ENCODE data around the gene ACSL1. TPM values are rescaled to one million over a fixed set of nuclear protein-coding genes. Genes with fewer than 3 reads are reported as not detected.

The ACSL1 gene
- total RNA-seq, 1 experiment from 2014 or later, result 3.5 TPM

DNA sequence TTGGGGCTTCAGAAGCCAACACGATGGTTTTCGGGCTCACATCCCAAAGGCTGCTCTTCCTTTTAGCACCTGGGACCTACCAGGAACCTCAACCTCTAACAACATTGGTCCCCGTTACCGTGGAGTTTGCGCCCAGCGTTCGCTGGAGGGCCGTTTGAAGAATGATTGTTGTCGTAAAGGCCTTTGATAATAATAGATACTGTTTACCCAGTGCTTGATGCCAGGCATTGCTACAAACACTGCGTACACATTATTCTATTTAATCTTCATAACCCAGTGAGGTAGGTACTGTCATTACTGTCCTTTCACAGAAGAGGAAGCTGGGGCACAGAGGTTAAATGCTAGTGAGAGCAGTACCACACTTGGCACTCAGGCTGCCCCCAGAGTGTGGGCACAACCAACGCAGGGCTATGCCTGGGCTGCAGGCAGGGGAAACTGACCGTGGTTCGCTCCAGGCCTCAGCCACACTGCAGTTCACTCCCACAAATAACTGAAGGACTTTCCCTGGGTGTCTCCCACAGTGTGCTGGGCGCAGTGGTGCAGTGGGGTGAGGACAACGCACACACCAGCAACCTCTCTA lies 1.0 kb upstream of the ACSL1 start:
- no peak overlapping the region for H2AFZ ChIP-seq (ENCODE audit: low read length)
- no CpG with 5 or more reads among the region's 15 CpGs for whole genome bisulfite sequencing (ENCODE audit: extremely low coverage, insufficient read length, low lambda C conversion rate)
- no peaks in the 10 kb centered on the region for H3K36me3 Mint-ChIP-seq (ENCODE audit: insufficient read depth in 1 of 3, low read depth in 3 of 3)

More for the DNA sequence above, 1.0 kb upstream of the ACSL1 start:
- no peak for TF ChIP-seq CTCF (conservative IDR thresholded peaks at IDR 0.05)
- Histone ChIP-seq H3K56ac (ENCODE audit: insufficient read length, low read depth, low read length) (no peak overlapping the region), H3K18ac (ENCODE audit: insufficient read length, low read depth, low read length) (no peak overlapping the region), H2AK5ac (ENCODE audit: insufficient read length, low read length) (no peak overlapping the region), H3K79me2 (ENCODE audit: insufficient read depth, low read length) (no peaks in the 10 kb centered on the region), H3K9ac (ENCODE audit: extremely low read depth, insufficient read length, low read length) (no peak overlapping the region), H3K23me2 (ENCODE audit: insufficient read length, low read depth, low read length, poor library complexity, severe bottlenecking) (peaks cover 9% of the 10 kb centered on the region), H2BK20ac (ENCODE audit: low read depth, low read length, poor library complexity, severe bottlenecking) (no peak overlapping the region), H3K4me2 (ENCODE audit: insufficient read depth, insufficient read length, low read length) (peak overlapping the region; percentile 64), H3K79me1 (ENCODE audit: insufficient read depth, low read depth, low read length, poor library complexity, severe bottlenecking) (no peaks in the 10 kb centered on the region), H3K23ac (ENCODE audit: insufficient read length, low read depth, low read length) (no peak overlapping the region), H2BK120ac (ENCODE audit: low read depth, low read length, poor library complexity, severe bottlenecking) (no peak overlapping the region), H3K27ac (ENCODE audit: insufficient read length, low read depth, low read length) (no peak overlapping the region), H3K4ac (ENCODE audit: low read depth, low read length) (no peak overlapping the region), H3K14ac (ENCODE audit: insufficient read depth, low read length) (no peak overlapping the region), H3K27me3 (ENCODE audit: insufficient read depth, low read length) (peaks cover 23% of the 10 kb centered on the region; the same call in 1 of the 2 replicates), H4K5ac (ENCODE audit: insufficient read length, low read depth, low read length) (no peak overlapping the region), H4K20me1 (ENCODE audit: control insufficient read depth, insufficient read depth, insufficient read length) (no peaks in the 10 kb centered on the region), H3T11ph (ENCODE audit: low read length) (no peak overlapping the region), H2BK15ac (ENCODE audit: low read depth, low read length) (no peak overlapping the region), H2BK5ac (ENCODE audit: insufficient read length, low read length) (no peak overlapping the region), H3K9me3 (ENCODE audit: control insufficient read depth, low read depth, low read length) (no peaks in the 10 kb centered on the region), H4K91ac (ENCODE audit: insufficient read length, low read depth, low read length) (no peak overlapping the region), H4K8ac (replicated peaks; ENCODE audit: insufficient read length, low read depth, low read length) (no peak overlapping the region), H3K4me1 (ENCODE audit: insufficient read depth, low read length) (peaks cover 3% of the 10 kb centered on the region; the same call in 1 of the 2 replicates), H2BK12ac (ENCODE audit: insufficient read length, low read depth, low read length) (no peak overlapping the region)
- Mint-ChIP-seq H3K27ac (peak overlapping the region in 1 of 3 experiments; percentile 52; a peak in 1 of 7 replicates), H3K4me1 (peaks cover 6% of the 10 kb centered on the region in 2 experiments), H3K27me3 (ENCODE audit: low read depth) (peaks cover 64% of the 10 kb centered on the region), H3K9me3 (no peaks in the 10 kb centered on the region; a peak in 1 of 5 replicates), H3K4me3 (peak overlapping the region; percentile 72 to 88)
- no peak for DNase-seq
